DMS153 (cell line): ENCODE results near the gene CCNY.

Source experiments
- DNase-seq: peaks from one replicate; lab custom pipeline; 2025; lab: John Stamatoyannopoulos, UW

Gene CCNY

DNA sequence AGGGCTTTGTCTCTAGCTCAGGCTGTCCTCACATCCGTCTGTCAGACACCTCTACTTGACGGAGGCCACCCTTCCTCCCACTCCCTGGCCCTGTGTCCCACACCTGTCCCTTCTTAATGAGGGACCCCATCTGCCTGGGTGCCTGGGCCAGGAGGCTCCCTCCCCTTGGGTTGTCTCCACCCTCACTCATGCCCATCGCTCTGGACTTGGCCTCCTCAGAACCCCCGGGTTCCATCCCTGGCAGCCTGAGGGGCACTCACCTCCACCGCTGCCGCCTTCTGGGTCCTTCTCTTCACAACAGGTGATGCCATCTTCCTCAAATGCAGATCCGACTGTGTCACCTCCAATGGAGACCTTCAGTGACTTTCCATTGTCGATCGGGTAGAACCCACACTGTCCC lies 248.6 kb downstream of the CCNY start:
- DNase-seq, result no peak

DNA sequence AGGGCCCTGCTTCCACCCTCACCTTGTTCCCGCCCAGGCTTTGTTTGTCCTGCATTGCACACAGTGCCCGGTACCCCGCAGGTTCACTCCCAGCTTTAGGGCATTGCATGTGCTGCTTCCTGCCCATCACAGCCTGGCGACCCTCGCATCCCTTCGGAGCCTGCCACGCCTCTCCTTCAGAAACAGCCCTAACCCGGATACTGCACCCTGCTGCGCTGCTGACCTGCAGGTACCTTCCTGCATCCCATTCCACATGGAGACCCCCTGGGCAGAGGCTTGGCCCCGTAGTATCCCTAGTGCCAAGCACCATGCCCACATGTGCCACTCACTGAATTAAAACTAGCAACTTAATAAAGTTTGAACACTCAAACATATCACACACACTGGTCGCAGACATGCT lies 249.0 kb downstream of the CCNY start:
- DNase-seq, result no peak

DNA sequence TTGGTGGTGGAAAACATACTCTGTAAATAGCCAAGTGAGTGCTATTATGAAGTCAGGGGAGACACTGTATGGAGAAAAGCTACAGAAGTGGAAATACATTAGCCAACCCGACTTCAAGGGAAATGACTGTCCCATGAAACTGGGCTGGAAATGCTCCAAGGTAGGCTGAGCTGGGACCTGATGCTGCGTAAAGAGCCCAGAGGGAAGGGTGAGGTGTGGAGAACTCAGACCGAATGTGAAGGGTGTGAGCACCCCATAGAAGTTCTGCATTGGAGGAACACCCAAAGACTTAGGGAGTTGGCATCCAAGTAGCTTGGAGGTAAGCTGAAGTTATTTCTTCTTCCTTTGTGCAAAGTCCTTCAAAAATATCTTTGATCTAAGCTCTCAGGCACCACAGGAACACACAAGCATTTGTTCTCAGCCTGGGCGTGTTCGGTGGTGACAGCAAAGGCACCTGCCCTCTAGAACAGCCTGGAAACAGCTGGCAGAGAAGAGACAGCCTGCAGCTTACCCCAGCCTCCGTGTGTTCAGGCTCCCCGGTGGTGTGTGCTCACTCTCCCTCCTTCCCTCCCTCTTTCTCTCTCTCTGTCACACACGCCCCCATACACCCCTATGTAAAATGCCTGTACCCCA lies 249.7 kb downstream of the CCNY start:
- DNase-seq, result no peak

DNA sequence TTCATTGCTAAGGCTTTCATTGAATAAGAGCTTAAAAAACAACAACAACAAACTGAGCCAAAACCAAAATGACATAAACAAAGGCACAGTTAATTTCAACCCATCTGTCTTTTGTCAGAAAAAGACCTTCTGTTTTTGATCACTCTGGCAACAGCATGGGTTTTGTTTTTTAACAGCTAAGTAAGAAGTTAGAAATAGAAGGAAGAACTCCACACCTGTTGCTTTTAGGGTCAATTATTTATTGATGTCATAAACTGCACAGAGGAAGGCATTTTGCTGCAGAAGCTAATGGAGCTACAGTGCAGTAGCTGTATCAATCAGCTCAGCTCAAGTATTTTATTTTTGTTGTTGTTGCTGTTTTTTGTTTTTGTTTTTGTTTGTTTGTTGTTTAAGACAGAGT lies 252.5 kb downstream of the CCNY start:
- no peak for DNase-seq

DNA sequence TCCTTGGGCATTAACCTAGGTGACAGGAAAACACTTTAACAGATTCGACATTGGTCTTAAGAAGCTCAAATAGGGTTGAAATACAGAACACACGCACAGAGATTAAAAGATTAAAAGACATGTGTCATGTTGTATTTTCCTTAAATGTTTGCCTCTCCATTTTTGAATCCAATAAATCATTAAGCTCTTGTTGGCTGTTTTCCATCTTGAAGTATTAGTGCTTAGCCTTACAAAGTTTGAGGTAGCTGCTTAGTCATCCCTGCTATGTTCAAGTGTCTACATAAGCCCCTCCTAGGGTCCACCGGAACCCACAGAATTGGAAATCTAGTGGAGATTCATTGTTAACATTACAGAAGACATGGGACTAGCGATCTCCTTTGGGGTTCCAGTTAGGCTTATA lies 256.1 kb downstream of the CCNY start:
- no peak for DNase-seq

DNA sequence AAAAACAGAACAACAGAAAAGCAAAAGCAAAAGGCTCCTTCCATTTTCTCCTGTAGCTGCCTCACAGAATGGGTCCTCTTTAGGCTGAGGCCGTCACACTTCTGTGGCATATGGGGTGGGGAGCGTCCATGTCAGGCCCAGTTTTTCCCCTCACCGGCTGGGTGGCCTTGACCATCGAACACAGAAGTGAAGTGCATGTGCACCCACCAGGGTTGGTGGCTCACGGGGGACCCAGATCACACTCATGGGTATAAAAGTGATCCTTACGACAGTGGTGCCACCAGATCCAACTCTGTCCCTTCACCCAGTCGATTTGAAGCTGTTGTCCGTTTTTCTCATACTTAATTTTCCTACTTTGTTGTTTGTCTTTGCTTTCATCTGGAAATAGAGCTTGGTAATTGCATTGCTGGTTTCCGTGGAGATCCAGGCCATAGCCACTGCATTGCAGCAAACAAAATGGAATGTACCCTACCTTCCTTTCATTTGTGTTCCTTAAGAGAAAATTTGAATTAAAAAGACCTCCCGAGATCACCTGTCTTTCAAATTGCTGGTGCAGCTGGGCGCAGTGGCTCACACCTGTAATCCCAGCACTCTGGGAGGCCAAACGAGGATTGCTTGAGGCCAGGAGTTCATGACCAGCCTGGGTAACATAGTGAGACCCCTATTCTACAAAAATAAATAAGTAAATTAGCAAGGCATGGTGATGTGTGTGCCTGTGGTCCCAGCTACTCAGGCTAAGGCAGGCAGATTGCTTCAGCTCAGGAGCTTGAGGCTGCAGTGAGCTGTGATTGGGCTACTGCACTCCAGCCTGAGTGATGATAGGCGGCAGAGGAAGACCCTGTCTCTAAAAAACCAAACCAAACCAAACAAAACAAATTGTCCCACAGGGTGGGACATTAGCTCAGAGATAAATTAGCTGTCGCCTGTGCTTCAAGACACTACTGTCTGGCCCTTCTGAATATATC lies 258.1 kb downstream of the CCNY start:
- no peak for DNase-seq

DNA sequence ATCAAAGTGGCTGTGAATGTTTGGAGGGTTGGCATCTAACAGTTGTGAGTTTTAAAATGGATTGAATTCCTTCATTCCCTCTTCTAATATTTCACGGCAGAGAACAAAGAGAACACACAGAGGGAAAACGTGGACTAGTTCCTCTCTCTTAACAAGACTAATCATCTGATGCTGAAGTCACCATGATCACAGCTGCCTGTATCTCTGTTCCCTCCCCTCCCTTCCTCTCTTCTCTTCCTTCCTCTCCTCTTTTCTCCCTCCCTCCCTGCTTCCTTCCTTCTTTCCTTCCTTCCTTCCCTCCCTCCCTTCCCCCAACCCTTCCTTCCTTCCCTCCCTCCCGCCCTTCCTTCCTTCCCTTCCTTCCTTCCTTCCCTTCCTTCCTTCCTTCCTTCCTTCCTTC lies 258.8 kb downstream of the CCNY start:
- no peak for DNase-seq

DNA sequence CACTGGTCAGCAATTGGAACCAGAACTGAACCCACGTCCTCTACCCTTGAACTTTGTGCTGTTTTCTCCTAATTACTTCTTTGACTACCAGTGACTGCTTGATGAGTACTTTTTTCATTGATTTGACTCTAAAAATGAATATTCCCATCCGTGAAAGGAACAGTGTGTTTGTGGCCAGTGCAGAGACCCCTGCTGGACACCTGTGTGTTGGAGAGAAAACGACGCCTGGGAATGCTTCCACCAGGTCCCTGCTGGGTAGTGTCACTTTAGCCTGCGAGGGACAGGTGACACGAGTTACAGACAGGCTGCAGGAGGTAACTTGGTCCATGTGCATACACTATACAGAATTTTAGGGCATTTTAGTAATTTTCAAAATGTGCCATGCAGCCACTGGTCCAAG lies 262.1 kb downstream of the CCNY start:
- DNase-seq, result no peak

DNA sequence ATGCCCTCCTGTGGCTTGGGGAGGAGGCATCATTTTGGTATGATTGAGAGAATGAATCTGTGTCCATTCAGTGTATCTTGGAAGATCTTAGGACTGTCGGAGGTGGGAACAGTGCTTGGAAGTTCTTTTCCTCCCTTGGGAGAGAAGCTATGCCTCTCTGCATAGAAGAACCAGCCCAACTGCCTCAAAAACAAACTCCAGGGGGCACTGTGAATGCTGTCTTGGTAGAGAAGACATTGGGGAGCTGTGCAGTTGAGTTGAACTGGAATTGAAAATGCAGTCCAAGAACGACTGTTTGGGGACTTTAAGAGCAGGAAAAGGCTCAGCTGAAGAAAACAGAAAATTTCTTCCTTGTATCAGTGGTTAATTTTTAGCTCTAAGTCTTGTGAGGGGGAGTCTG lies 263.9 kb downstream of the CCNY start:
- no peak for DNase-seq

DNA sequence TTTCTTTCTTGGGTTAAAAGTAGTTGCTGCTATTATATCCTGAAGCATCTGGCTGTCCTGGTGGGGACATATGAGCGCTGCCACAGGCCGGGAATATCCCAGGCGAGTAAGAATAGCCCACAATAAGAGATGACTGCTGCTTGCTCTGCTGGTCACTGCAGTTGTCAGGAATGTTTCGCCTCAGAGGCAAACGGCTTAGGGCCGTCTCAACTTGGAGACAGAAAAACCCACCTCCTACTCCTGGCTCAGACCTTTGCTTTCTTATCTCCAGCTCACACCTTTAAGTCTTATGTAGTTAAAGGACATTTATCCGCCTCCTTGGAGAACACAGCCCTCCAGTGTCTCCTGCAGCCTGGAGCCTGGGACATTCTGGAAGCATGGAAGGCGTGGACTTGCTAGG lies 268.9 kb downstream of the CCNY start, which contains the start of gene GJD4:
Gene GJD4, plus strand, starts transcription at position 151 of the 400 bp plus-strand sequence. Its CDS starts 227 bp downstream, at position 378.
- DNase-seq, result no peak

DNA sequence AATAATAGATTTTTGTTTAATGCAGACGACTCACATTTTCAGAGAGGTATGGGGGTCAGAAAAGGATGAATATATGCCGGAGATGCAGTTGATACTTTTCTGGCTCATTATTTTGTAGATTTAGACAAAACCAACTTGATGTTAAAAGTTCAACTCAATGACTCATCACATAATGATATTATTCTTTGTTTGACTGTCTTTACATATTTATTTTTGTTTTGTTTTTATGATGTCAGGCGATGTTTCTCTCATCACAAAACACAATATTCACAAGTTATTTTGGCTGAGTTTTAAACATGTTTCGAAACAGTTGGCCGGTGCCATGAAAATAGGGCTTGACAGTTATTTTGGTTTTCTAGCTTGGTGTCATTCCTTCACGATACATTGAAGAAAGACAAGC lies 270.1 kb downstream of the CCNY start:
- DNase-seq, result no peak

DNA sequence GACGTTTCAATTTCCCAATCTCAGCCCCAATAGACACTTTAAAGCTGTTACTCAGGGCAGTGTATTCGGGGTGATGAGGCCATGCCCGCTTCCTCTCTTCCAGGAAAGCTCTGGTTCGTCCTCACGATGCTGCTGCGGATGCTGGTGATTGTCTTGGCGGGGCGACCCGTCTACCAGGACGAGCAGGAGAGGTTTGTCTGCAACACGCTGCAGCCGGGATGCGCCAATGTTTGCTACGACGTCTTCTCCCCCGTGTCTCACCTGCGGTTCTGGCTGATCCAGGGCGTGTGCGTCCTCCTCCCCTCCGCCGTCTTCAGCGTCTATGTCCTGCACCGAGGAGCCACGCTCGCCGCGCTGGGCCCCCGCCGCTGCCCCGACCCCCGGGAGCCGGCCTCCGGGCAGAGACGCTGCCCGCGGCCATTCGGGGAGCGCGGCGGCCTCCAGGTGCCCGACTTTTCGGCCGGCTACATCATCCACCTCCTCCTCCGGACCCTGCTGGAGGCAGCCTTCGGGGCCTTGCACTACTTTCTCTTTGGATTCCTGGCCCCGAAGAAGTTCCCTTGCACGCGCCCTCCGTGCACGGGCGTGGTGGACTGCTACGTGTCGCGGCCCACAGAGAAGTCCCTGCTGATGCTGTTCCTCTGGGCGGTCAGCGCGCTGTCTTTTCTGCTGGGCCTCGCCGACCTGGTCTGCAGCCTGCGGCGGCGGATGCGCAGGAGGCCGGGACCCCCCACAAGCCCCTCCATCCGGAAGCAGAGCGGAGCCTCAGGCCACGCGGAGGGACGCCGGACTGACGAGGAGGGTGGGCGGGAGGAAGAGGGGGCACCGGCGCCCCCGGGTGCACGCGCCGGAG lies 271.4 kb downstream of the CCNY start:
- DNase-seq, result no peak

DNA sequence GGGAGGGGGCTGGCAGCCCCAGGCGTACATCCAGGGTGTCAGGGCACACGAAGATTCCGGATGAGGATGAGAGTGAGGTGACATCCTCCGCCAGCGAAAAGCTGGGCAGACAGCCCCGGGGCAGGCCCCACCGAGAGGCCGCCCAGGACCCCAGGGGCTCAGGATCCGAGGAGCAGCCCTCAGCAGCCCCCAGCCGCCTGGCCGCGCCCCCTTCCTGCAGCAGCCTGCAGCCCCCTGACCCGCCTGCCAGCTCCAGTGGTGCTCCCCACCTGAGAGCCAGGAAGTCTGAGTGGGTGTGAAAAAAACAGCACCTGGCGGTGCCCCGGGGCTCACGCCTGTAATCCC lies 272.0 kb downstream of the CCNY start:
- DNase-seq, result no peak

DNA sequence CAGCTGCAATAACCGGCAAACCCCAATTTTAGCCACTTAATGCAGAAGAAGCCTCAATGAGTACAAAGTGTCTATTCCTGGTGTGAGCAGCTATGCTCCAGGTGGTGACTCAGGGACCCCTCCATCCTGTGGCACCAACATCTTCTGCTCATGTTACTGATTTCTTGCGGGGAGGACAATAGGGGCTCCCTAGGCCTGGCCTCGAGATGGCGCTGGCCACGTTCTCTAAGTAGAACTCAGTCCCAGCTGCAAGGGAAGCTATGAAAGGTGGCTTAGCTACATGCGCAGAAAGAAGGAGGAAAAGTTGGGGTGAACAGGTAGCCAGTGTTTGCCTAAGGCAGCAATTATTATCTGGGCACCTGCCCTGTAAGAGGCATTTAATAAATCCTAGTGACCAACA lies 275.4 kb downstream of the CCNY start:
- DNase-seq, result no peak

DNA sequence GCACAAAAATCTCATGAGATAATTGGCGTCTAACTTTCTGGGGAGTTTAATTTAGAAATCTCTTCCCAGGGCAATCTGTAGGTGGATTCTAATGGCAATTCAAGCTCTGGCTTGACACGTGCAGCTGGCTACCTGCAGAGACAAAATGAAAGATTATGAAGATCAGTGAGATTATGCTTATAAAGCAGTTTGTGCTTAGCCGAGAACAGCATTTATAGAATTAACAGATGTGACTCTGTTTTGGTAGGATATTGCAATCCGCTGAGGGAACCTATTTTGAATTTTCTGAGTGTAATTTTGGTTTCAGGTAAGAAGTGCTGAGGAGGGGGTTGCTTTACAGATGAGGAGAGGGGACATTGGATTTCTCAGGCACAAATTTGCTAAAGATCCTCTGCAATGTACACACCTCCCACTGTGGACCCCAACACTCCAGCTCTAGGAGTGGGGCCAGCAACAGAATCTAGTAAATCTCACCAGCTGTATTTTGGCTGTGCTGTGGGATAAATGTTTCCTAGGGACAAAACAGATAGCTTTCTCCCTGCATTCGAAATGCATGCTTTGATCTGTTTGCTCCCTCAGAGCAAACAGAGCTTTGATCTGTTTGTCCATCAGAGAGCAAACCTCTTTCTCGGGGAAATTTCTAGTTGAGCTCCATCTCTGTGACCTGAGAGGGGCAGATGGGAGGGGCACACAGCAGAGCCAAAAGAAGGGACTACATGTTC lies 276.2 kb downstream of the CCNY start:
- DNase-seq, result no peak

DNA sequence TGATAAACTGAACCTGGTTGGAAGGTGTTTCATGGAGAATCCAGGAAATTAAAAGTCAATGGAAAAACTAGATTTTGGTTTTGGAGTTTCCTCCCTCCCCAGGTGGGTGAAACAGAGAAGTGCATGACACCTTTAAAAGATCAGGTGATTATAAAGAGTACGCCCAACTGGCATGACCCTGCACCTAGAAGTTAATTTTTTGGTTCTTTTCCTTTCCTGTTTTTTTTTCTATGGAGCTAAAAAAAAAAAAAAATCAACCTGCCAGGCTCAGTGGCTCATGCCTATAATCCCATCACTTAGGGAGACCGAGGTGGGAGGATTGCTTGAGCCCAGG lies 276.8 kb downstream of the CCNY start:
- no peak for DNase-seq

DNA sequence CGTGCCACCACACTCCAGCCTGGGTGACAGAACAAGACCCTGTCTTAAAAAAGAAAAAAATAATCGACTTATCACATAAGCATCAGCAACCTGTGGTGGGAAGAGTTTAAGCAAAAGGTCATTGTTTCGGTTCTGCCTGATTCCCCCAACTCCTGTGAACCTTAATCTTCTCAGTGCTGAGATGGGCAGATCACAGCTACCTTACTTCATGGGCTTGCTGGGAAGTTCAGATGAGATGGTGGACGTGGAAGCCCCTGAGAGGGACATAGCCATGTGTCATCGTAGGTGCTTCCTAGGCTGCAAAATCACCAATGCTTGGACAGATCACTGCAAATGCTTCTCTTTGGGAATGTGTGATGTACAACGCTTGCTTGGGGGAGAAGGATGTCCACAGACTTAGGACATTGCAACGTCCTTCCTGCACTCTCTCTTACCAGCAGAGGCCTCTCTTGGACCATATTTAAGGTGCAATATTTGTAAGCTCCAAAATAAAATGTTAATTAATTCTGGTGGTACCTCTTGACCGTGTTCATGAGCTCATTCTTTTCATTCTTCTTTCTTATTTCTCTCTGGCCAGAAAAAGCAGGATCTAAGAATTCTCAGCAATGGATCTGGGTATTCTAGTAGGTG lies 277.4 kb downstream of the CCNY start:
- DNase-seq, result no peak

DNA sequence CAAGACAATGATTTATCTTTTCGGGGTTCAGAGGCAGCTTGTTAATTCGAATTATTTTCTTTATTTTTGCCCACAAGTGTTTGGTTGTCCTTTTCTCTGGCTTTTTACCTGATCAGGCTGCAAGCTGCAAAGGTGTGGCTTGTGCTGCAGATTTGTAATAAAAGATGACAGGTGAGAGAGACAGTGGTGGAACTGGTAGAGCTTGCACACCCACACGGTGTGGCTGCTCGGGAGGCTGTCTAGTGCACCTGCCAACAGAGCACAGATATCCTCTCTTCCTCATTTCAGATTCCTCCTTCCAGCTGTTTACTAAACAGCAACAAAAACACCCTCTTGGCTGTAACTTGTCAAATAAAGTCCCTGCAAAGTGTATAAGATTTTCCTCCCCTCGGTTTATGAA lies 278.0 kb downstream of the CCNY start:
- DNase-seq, result no peak
